NCI-H2196 treated with DMSO at 0.1 percent for 48 hours (cell line): ENCODE measurements around the gene DCDC1.

Experiments
- DNase-seq: peaks from one replicate; lab custom pipeline; 2025; ENCODE audit not compliant: unreplicated experiment; lab: John Stamatoyannopoulos, UW

The DCDC1 gene

GRCh38 chr11:31233425-31233824, 136.1 kb downstream of the DCDC1 start:
- no peak for DNase-seq

GRCh38 chr11:31231601-31232000, 137.9 kb downstream of the DCDC1 start:
- no peak for DNase-seq

GRCh38 chr11:31218847-31219246, 150.7 kb downstream of the DCDC1 start:
- no peak for DNase-seq

- DNase-seq, result no peak
Measured at GRCh38 chr11:31214372-31214771, 155.2 kb downstream of the DCDC1 start.

GRCh38 chr11:31199378-31199777, 170.2 kb downstream of the DCDC1 start:
- DNase-seq, result no peak

GRCh38 chr11:31173926-31174680, 195.4 kb downstream of the DCDC1 start:
- no peak for DNase-seq

- DNase-seq, result no peak
Measured at GRCh38 chr11:31160504-31161422, 208.8 kb downstream of the DCDC1 start.

GRCh38 chr11:31150841-31151240, 218.7 kb downstream of the DCDC1 start:
- DNase-seq, result no peak

- no peak for DNase-seq
Measured at GRCh38 chr11:31150011-31150410, 219.5 kb downstream of the DCDC1 start.

- DNase-seq, result no peak
Measured at GRCh38 chr11:31141789-31142188, 227.8 kb downstream of the DCDC1 start.

- no peak for DNase-seq
Measured at GRCh38 chr11:31139479-31139878, 230.1 kb downstream of the DCDC1 start.

- DNase-seq, result no peak
Measured at GRCh38 chr11:31132531-31133421, 236.8 kb downstream of the DCDC1 start.

GRCh38 chr11:31131760-31132159, 237.8 kb downstream of the DCDC1 start:
- DNase-seq, result no peak

GRCh38 chr11:31127290-31127689, 242.2 kb downstream of the DCDC1 start:
- DNase-seq, result no peak

- no peak for DNase-seq
Measured at GRCh38 chr11:31120428-31120827, 249.1 kb downstream of the DCDC1 start.

GRCh38 chr11:31118566-31118965, 251.0 kb downstream of the DCDC1 start:
- no peak for DNase-seq

GRCh38 chr11:31117038-31117437, 252.5 kb downstream of the DCDC1 start:
- no peak for DNase-seq

GRCh38 chr11:31114442-31114841, 255.1 kb downstream of the DCDC1 start:
- no peak for DNase-seq

- DNase-seq, result no peak
Measured at GRCh38 chr11:31110830-31111229, 258.7 kb downstream of the DCDC1 start.

- no peak for DNase-seq
Measured at GRCh38 chr11:31109446-31109845, 260.1 kb downstream of the DCDC1 start.

- DNase-seq, result no peak
Measured at GRCh38 chr11:31107649-31108048, 261.9 kb downstream of the DCDC1 start.
